22Rv1 (cell line): ENCODE results near the gene EIPR1.
"Not testable (repeated sequence)": the region's sequence is repeated elsewhere in the genome, so short reads cannot be mapped to it uniquely, and the experiment has no call there.

ENCODE experiments used
- H3K27ac ChIP-seq: fragments of 450-650 bp; 2 replicates; pipeline ENCODE4 v1.5.1; 2017
- CTCF ChIP-seq: fragments of 450-650 bp; IDR thresholded peaks from 2 replicates; pipeline ENCODE4 v1.5.1; 2017; ENCODE audit warnings: mild to moderate bottlenecking
- ZFX ChIP-seq: fragments of 450-650 bp; IDR thresholded peaks from 2 replicates; pipeline ENCODE4 v1.6.1; 2017; ENCODE audit warnings: antibody characterized with exemption, borderline replicate concordance

EIPR1 gene

GRCh38 chr2:3202926-3203325 lies 174.7 kb downstream of the EIPR1 start:
- no peak for TF ChIP-seq ZFX
- no peak for TF ChIP-seq CTCF
- no peak overlapping the region for H3K27ac ChIP-seq

GRCh38 chr2:3201281-3201680 lies 176.3 kb downstream of the EIPR1 start:
- H3K27ac ChIP-seq, result no peak overlapping the region
- TF ChIP-seq ZFX (no peak), CTCF (no peak)

GRCh38 chr2:3200420-3200939 lies 177.1 kb downstream of the EIPR1 start:
- no peak overlapping the region for H3K27ac ChIP-seq
- TF ChIP-seq ZFX, result no peak

- TF ChIP-seq CTCF (no peak), ZFX (no peak)
These were observed 177.8 kb downstream of the EIPR1 start for GRCh38 chr2:3199627-3200345.

GRCh38 chr2:3198671-3199192 lies 178.9 kb downstream of the EIPR1 start:
- not testable (repeated sequence) for H3K27ac ChIP-seq

More at GRCh38 chr2:3199627-3200345, 177.8 kb downstream of the EIPR1 start:
- no peak overlapping the region for H3K27ac ChIP-seq

- TF ChIP-seq CTCF, result peak; percentile 28; the same call in 1 of the 2 replicates
- no peak for TF ChIP-seq ZFX
- H3K27ac ChIP-seq, result no peak overlapping the region
These were observed 179.5 kb downstream of the EIPR1 start for GRCh38 chr2:3198119-3198518.

GRCh38 chr2:3197308-3197707 lies 180.3 kb downstream of the EIPR1 start:
- TF ChIP-seq CTCF (no peak), ZFX (no peak)
- no peak overlapping the region for H3K27ac ChIP-seq

GRCh38 chr2:3196716-3197115 lies 180.9 kb downstream of the EIPR1 start:
- no peak overlapping the region for H3K27ac ChIP-seq
- no peak for TF ChIP-seq ZFX
- TF ChIP-seq CTCF, result no peak
